Progenitor cell of endocrine pancreas (in vitro differentiated cells): Measurements from ENCODE around the gene ZBTB21. TPM values are rescaled to one million over a fixed set of nuclear protein-coding genes. Genes with fewer than 3 reads are reported as not detected.
"Not testable (repeated sequence)": the region's sequence is repeated elsewhere in the genome, so short reads cannot be mapped to it uniquely, and the experiment has no call there.

Experiments used
- DNase-seq: peaks from one replicate; pipeline ENCODE4 v3.0.0; 2021; ENCODE audit warnings: low spot score; ENCODE audit not compliant: unreplicated experiment
- H3K27ac Mint-ChIP-seq: 2 replicates; pipeline ENCODE4 v1.8.0; 2021; ENCODE audit warnings: mild to moderate bottlenecking, moderate library complexity, mixed read lengths
- H3K27me3 Mint-ChIP-seq: 2 replicates; pipeline ENCODE4 v1.8.0; 2021; ENCODE audit warnings: mixed read lengths
- H3K36me3 Mint-ChIP-seq: 2 replicates; pipeline ENCODE4 v1.8.0; 2022; ENCODE audit warnings: mixed read lengths; ENCODE audit not compliant: insufficient read depth
- H3K4me1 Mint-ChIP-seq: 2 replicates; pipeline ENCODE4 v1.8.0; 2021; ENCODE audit warnings: low read depth, mixed read lengths
- H3K4me3 Mint-ChIP-seq: 2 replicates; pipeline ENCODE4 v1.8.0; 2021; ENCODE audit warnings: low read depth, mild to moderate bottlenecking, moderate library complexity, mixed read lengths
- H3K9me3 Mint-ChIP-seq: 2 replicates; pipeline ENCODE4 v1.8.0; 2021; ENCODE audit warnings: low read depth, mixed read lengths
- CTCF ChIP-seq: fragments of 200-600 bp; sonication (generic); IDR thresholded peaks from one replicate; pipeline ENCODE4 v1.5.0; 2021; ENCODE audit warnings: antibody characterized with exemption, mild to moderate bottlenecking; ENCODE audit not compliant: unreplicated experiment
- total RNA-seq: library from RNA; stranded (reverse); gene quantifications from 2 replicates; pipeline ENCODE4 v1.2.1, GENCODE V29; 2021

The ZBTB21 gene
- total RNA-seq, 1 donor from 2014 or later = 15.7 TPM

DNA sequence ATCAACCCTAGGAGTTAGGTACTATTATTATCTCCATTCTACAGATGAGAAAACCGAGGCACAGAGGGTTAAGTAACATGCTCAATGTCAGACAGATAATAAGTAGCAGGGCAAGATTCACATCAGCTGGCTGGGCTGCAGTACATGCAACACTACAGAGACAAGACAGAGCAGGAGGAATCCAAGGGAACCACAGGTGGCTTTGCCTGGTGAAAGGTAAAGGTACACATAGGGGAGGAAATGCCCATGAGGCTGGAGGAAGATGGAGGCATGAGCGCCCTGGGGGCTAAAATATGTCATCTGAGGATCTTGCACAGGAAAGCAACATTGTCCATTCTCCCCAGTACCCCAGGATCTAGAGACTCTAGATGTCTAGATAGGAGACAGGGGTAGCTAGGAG is 8.4 kb downstream of the ZBTB21 start:
- H3K36me3 Mint-ChIP-seq = peaks cover 30% of the 10 kb centered on the region
- H3K9me3 Mint-ChIP-seq = peaks cover under 1% of the 10 kb centered on the region
- no peak overlapping the region for H3K4me3 Mint-ChIP-seq
- no peak overlapping the region for H3K27ac Mint-ChIP-seq
- H3K27me3 Mint-ChIP-seq = no peaks in the 10 kb centered on the region
- DNase-seq = no peak
- H3K4me1 Mint-ChIP-seq = peaks cover 14% of the 10 kb centered on the region
- no peak for TF ChIP-seq CTCF

GRCh38 chr21:42000908-42001307 is 9.3 kb downstream of the ZBTB21 start:
- Mint-ChIP-seq H3K9me3 (peaks cover 8% of the 10 kb centered on the region), H3K27me3 (no peaks in the 10 kb centered on the region), H3K27ac (no peak overlapping the region), H3K4me1 (peaks cover 12% of the 10 kb centered on the region), H3K36me3 (peaks cover 36% of the 10 kb centered on the region), H3K4me3 (no peak overlapping the region)
- no peak for TF ChIP-seq CTCF
- DNase-seq = no peak

GRCh38 chr21:41997657-41998056 is 12.5 kb downstream of the ZBTB21 start:
- Mint-ChIP-seq H3K4me1 (no peaks in the 10 kb centered on the region), H3K4me3 (no peak overlapping the region), H3K9me3 (peaks cover 16% of the 10 kb centered on the region), H3K27me3 (no peaks in the 10 kb centered on the region), H3K27ac (no peak overlapping the region), H3K36me3 (peaks cover 62% of the 10 kb centered on the region)
- TF ChIP-seq CTCF = no peak
- DNase-seq = no peak

- H3K9me3 Mint-ChIP-seq = peaks cover 16% of the 10 kb centered on the region
- no peaks in the 10 kb centered on the region for H3K4me1 Mint-ChIP-seq
- TF ChIP-seq CTCF = no peak
- H3K4me3 Mint-ChIP-seq = no peak overlapping the region
- no peaks in the 10 kb centered on the region for H3K27me3 Mint-ChIP-seq
- H3K27ac Mint-ChIP-seq = no peak overlapping the region
- no peak for DNase-seq
- peaks cover 61% of the 10 kb centered on the region for H3K36me3 Mint-ChIP-seq
Observed at GRCh38 chr21:41995577-41995976, 14.6 kb downstream of the ZBTB21 start.

DNA sequence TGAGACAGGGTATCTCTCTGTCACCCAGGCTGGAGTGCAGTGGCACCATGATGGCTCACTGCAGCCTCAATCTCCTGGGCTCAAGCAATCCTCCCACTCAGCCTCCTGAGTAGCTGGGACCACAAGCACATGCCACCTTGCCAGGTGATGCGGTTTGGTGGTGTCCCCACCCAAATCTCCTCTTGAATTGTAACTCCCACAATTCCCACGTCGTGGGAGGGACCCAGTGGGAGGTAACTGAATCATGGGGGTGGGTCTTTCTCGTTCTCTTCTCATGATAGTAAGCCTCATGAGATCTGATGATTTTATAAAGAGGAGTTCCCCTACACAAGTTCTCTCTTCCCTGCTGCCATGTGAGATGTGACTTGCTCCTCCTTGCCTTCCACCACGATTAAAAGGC is 15.5 kb downstream of the ZBTB21 start:
- H3K4me1 Mint-ChIP-seq, DNase-seq, H3K27ac Mint-ChIP-seq, H3K4me3 Mint-ChIP-seq, H3K27me3 Mint-ChIP-seq: not testable (repeated sequence)
- peaks cover 57% of the 10 kb centered on the region for H3K36me3 Mint-ChIP-seq
- H3K9me3 Mint-ChIP-seq = peaks cover 16% of the 10 kb centered on the region

DNA sequence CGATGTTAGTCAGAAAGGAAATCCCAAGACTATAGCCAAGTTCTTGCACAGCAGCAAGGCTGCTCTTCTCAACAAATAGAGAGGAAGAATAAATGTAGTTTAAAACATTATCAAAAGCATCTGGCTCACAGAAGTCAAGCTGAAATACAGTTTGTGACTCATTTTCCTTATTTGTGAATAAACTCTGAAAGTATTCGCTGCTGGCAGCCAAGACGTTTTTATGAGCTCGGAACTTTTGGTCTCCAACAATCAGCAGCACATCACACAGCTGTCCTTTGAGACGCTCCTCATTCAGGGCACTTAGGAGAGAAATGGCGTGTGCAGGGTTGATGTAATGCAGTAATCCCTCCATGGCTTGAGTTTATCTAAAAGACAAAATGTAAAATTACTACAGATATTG is 16.4 kb downstream of the ZBTB21 start:
- no peak for DNase-seq
- Mint-ChIP-seq H3K27ac (no peak overlapping the region), H3K36me3 (peaks cover 56% of the 10 kb centered on the region), H3K9me3 (peaks cover 16% of the 10 kb centered on the region), H3K27me3 (no peaks in the 10 kb centered on the region), H3K4me3 (no peak overlapping the region), H3K4me1 (no peaks in the 10 kb centered on the region)
- TF ChIP-seq CTCF = no peak
